Kasumi-1 (cell line): ENCODE results near the gene FAM53B.

Experiments used
- DNase-seq, 2 experiments: peaks; one replicate each; lab custom pipeline; 2025; lab: John Stamatoyannopoulos, UW

The FAM53B gene

DNA sequence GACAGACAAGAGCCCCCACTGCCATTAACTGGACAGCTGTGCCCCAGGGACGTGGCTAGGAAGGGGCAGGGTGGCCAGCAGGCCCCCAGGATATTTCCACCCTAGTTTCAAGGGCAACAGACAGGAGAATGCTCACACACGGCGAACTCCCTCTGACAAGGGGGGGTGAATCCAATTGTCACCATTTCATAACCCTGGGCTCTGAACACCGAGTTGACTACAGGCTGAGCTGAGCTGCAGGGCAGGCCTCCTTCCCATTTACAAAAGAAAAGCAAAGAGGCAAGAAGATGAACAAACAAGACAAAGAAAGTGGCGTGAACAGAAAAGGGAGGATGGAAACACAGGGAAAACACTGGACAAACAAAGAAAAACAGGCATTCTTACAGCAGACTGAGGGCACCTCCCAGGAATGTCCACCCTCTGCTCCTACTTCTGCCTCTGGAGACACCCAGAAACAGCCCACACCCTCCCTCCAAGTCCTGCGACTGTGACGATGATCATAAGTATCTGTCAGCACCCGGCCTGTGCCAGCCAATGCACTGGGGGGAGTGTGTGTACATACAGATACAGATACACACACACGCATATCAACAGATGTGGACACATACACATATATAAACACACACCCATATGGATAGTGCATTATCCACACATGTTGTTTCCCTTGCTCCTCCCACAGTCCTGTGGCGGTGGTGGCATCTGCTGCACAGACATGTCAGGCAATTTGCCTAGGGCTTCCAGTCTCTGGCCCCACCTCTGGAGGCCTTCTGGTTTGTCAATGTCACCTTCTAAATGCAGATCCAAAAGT lies 66.2 kb downstream of the FAM53B start:
- no peak for DNase-seq

- no peak for DNase-seq
Observed at GRCh38 chr10:124677293-124677699, 66.9 kb downstream of the FAM53B start.

DNA sequence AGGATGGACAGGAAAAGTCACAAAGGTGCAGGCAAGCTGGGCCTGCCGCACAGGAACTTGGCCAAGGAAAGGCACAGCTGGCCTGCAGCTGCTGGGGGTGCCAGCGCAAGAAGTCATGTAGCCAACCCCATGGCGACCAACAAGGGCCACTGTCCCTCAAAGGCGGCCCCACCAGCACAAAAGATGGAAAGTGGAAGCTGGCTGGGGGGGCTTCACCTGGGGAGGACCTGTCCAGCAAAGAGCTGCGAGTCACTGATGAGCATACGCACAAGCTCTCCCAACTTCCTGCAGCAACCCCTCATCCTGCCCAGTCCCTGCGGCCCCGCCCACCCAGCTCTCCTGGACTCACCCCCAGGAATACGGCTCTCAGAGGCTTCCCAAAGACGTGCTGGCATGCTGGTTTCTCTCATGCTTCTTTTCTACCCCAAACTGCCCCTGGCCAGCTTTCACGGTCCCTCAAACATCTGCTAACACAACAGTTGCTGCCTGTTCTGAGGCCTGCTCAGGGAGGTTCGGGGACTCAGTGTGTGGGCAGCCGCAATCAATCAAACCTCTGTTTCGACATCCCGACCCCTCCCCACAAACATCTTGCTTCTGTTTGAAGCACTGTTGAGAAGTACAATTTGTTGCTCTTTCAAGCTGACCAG lies 67.6 kb downstream of the FAM53B start:
- no peak for DNase-seq

GRCh38 chr10:124675824-124676223 lies 68.4 kb downstream of the FAM53B start:
- DNase-seq: no peak

- no peak for DNase-seq
Observed at GRCh38 chr10:124675261-124675660, 68.9 kb downstream of the FAM53B start.

GRCh38 chr10:124674768-124675222 lies 69.4 kb downstream of the FAM53B start:
- DNase-seq: no peak

DNA sequence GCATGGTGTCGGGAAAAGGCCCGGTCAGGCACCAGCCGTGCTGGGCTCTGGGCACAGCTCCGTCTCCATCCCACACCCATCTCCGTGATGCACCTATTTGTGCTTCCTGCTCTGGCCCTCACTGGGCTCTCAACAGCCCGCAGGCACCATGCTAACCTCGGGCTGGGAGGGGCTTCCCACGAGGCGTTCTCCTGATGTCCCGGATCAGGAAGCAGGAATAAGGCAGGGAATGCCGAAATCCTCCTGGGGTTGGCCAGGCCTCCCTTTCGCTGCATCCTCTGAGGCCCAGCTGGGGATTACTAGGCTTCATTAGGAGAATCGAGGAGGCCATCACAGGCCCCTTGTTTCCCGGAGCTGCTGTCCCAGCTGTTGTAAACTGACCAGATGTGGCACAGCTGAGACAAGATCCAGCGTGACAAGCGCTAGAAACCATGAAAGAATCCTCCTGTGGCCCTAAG lies 72.0 kb downstream of the FAM53B start:
- DNase-seq: no peak

GRCh38 chr10:124671486-124672075 lies 72.6 kb downstream of the FAM53B start:
- DNase-seq: peak; percentile 44 to 52

GRCh38 chr10:124670849-124671248 lies 73.3 kb downstream of the FAM53B start:
- DNase-seq: peak; percentile 69 to 71

- DNase-seq: no peak
Observed at GRCh38 chr10:124669824-124670654, 74.1 kb downstream of the FAM53B start.

DNA sequence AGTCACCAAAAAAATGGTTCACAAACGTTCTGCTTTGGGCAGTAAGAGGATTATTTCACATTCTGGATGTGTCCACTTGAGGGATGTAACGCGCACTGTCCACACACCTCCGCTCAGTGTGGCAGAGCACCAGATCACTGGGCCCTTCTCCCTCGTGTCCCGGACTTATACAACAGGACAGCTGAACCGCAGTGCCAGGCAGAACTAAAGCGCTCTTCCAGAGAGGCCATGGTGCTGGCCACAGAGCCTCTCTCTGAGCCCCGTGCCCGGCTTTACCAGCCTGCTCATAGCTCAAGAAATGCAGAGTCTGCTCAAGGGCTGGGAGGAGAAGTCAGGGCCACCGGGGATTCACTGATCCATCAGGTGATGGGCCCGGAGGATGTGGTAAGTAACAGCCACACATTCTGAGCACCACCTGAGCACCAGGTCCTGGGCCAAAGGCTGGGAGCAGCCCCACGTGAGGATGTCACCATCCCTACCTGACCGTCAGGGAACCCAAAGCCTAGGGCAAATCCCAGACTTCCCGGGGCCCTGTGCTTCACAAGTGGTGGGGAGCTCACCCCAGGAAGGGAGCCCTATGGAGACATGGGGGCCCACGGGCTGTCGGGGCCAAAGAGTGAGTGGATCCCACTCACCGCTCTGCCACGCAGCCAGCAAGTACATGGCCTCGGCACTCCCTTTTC lies 74.9 kb downstream of the FAM53B start:
- no peak for DNase-seq

DNA sequence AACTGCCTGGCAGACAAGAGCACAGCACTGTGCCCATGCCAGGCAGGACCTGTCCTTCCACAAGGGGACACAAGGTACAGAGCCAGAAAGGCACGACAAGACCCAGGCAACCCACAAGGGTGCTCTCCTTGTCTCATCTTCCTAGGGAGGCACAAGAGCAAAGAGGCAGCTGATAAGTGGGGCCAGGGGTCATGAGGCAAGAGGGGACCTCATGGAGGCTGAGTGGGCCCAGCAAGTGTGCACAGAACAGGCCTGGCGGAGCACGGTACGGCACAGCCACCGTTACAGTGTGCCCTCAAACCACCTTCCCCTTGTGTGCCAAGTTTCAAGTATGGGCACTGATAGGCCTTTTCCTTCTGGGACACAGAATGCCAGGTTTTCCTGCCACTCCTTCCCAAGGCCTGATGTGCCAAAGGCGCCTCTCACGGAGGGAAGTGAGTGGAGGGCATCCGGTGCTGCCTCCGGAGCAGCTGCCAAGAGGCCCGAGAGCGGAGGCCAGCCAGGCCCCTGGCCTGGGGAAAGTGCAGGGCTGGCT lies 75.6 kb downstream of the FAM53B start:
- no peak for DNase-seq

- DNase-seq: no peak
Observed at GRCh38 chr10:124667425-124668345, 76.5 kb downstream of the FAM53B start.

DNA sequence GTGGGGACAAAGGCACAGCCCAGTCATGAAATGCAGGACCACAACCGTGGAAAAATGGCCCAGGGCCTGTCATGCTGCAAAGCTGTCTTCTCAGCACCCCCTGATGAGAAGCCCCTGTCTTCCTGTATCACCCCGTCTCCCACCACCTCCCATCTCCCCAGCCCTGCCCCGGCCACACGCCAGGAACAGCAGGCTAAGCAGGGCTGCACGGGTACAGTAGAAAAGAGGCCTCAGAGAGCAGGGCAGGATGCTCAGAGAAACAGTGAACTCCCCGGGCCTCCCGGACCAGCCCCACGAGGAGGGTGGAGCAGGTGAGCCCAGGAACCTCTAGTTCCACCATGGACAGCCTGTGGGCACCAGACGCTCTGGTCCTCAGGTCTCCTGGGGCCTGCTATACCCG lies 77.7 kb downstream of the FAM53B start:
- DNase-seq: no peak

- DNase-seq: no peak
Observed at GRCh38 chr10:124665980-124666379, 78.2 kb downstream of the FAM53B start.

GRCh38 chr10:124665558-124665957 lies 78.6 kb downstream of the FAM53B start:
- DNase-seq: no peak

DNA sequence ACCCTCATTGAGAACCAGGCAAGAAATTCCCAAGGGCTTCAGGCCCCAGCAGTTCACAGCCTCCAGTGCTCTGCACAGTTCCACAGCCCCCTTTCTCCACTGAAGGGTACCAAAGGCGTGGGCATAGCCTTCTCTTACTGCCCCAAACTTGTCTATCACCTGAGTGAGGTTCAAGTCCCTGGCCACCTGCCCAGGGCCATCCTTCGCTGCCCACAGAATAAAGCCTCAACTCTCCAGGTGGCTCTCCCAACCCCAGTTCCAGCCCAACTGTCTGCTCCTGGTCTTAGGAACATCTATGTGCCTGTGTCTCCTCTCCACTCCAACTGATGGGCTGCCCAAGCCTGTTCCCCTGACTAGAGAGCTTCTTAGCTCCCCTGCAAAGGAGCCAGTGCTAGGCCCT lies 79.1 kb downstream of the FAM53B start:
- no peak for DNase-seq

GRCh38 chr10:124663766-124664360 lies 80.3 kb downstream of the FAM53B start:
- DNase-seq: no peak

GRCh38 chr10:124663228-124663627 lies 81.0 kb downstream of the FAM53B start:
- DNase-seq: no peak
